Stimulated activated naive B cell treated with anti-CD40 and anti-IgM and Interleukin-4, amounts not matched to agents 10 μg/mL and 1 μg/mL and 100 μg/mL, for 72 hours (primary cell): ENCODE data around the gene FMN2.

Experiments
- ATAC-seq, 2 donors: fragments of 150-1000 bp; cut with Tn5 transposase; replicated peaks; 2 replicates each; pipeline ENCODE4 v1.10.0; 2021; ENCODE audit warnings: moderate library complexity in 1 of 2
- DNase-seq: peaks from one replicate; pipeline ENCODE4 v3.0.0; 2021
- H3K27ac Mint-ChIP-seq: one replicate; pipeline ENCODE4 v1.8.0; 2022; ENCODE audit warnings: mild to moderate bottlenecking, mixed read lengths
- H3K27me3 Mint-ChIP-seq, 2 donors: one replicate each; pipeline ENCODE4 v1.8.0; 2022; ENCODE audit warnings: mixed read lengths in 2 of 2
- H3K36me3 Mint-ChIP-seq, 2 donors: one replicate each; pipeline ENCODE4 v1.8.0; 2022; ENCODE audit warnings: mixed read lengths in 2 of 2, mild to moderate bottlenecking in 1 of 2
- H3K4me1 Mint-ChIP-seq, 2 donors: one replicate each; pipeline ENCODE4 v1.8.0; 2022; ENCODE audit warnings: mixed read lengths in 2 of 2, mild to moderate bottlenecking in 1 of 2
- H3K4me3 Mint-ChIP-seq, 2 donors: one replicate each; pipeline ENCODE4 v1.8.0; 2022; ENCODE audit warnings: mild to moderate bottlenecking in 2 of 2, mixed read lengths in 2 of 2, moderate library complexity in 1 of 2
- H3K9me3 Mint-ChIP-seq, 2 donors: one replicate each; pipeline ENCODE4 v1.8.0; 2022; ENCODE audit warnings: mixed read lengths in 2 of 2, mild to moderate bottlenecking in 1 of 2

FMN2 gene

DNA sequence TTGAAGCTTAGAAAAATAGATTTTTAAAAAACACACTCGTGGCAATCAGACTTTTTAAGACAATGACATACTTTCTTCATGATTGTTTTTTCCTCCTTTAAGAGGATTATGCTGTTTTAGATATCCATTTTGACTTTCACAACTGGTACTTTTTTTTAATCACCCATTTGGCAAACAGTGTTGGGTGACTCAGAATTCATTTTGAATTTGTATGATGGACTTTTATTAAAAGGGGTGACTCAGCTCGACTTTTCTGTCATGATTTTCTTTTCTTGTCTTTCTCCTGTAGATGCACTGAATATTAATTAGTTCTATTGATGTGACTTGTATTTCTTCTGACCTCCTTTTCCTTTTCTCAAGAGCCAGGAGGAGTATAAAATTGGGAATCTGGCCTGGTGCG lies 44.7 kb downstream of the FMN2 start:
- no peak overlapping the region for H3K4me3 Mint-ChIP-seq
- DNase-seq (no peak), ATAC-seq (no peak)
- peaks cover 0 to 1% of the 10 kb centered on the region in 2 donors for H3K9me3 Mint-ChIP-seq
- H3K4me1 Mint-ChIP-seq: no peaks in the 10 kb centered on the region
- H3K36me3 Mint-ChIP-seq: no peaks in the 10 kb centered on the region
- no peak overlapping the region for H3K27ac Mint-ChIP-seq
- H3K27me3 Mint-ChIP-seq: no peaks in the 10 kb centered on the region

DNA sequence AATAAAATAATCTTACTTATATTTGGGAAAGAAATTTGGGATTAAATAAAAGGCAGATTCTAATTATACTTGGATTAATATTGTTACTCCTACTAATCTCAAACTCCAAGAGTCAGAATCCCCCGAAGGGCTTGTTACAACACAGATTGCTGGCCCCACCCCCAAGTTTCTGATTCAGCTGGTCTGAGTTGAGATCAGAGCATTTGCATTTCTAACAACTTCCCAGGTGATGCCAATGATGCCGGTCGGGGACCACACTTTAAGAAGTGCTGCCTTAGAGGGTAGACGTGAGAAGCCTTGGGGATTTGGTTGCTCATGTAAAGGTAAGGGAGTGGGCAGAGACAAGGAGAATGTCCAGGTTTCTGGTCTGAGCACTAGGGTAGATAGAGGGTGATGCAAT lies 47.2 kb downstream of the FMN2 start:
- H3K9me3 Mint-ChIP-seq: peaks cover 0 to 1% of the 10 kb centered on the region in 2 donors
- DNase-seq (no peak), ATAC-seq (no peak)
- H3K27ac Mint-ChIP-seq: no peak overlapping the region
- H3K4me3 Mint-ChIP-seq: no peak overlapping the region
- H3K27me3 Mint-ChIP-seq: no peaks in the 10 kb centered on the region
- H3K4me1 Mint-ChIP-seq: no peaks in the 10 kb centered on the region
- no peaks in the 10 kb centered on the region for H3K36me3 Mint-ChIP-seq

- Mint-ChIP-seq H3K36me3 (no peaks in the 10 kb centered on the region), H3K27ac (no peak overlapping the region), H3K4me3 (no peak overlapping the region), H3K9me3 (no peaks in the 10 kb centered on the region), H3K4me1 (no peaks in the 10 kb centered on the region), H3K27me3 (no peaks in the 10 kb centered on the region)
- DNase-seq (no peak), ATAC-seq (no peak)
Measured at GRCh38 chr1:240139511-240139910, 47.8 kb downstream of the FMN2 start.

- Mint-ChIP-seq H3K27ac (no peak overlapping the region), H3K27me3 (peaks cover 0 to 4% of the 10 kb centered on the region in 2 donors), H3K4me1 (no peaks in the 10 kb centered on the region), H3K9me3 (peaks cover 0 to 4% of the 10 kb centered on the region in 2 donors), H3K36me3 (no peaks in the 10 kb centered on the region), H3K4me3 (no peak overlapping the region)
- DNase-seq: no peak
- no peak for ATAC-seq
Measured at GRCh38 chr1:240145120-240145519, 53.4 kb downstream of the FMN2 start.

DNA sequence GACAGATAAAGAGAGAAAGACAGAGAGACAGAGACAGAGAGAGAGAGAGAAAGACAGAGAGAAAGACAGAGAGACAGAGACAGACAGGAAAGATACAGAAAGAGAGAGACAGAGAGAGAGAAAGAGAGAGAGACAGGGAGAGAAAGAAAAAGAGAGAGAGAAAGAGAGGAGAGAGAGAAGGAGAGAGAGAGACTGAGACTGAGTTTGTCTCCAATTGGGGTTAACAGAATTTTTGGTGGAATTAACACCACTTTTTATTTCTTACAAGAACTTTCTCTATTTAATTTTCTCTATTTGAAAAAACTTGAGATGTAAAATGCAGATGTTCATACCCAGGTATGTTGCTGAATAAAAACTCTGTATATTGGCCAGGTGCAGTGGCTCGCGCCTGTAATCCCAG lies 56.6 kb downstream of the FMN2 start:
- no peaks in the 10 kb centered on the region for H3K4me1 Mint-ChIP-seq
- no peak overlapping the region for H3K4me3 Mint-ChIP-seq
- peaks cover 0 to 4% of the 10 kb centered on the region in 2 donors for H3K27me3 Mint-ChIP-seq
- DNase-seq: no peak
- ATAC-seq: no peak
- peaks cover 0 to 4% of the 10 kb centered on the region in 2 donors for H3K9me3 Mint-ChIP-seq
- H3K27ac Mint-ChIP-seq: no peak overlapping the region
- no peaks in the 10 kb centered on the region for H3K36me3 Mint-ChIP-seq

GRCh38 chr1:240149484-240150094 lies 57.9 kb downstream of the FMN2 start:
- ATAC-seq: no peak
- Mint-ChIP-seq H3K9me3 (peaks cover 0 to 4% of the 10 kb centered on the region in 2 donors), H3K4me1 (no peaks in the 10 kb centered on the region), H3K27me3 (peaks cover 0 to 4% of the 10 kb centered on the region in 2 donors), H3K27ac (no peak overlapping the region), H3K36me3 (no peaks in the 10 kb centered on the region), H3K4me3 (no peak overlapping the region)
- no peak for DNase-seq

DNA sequence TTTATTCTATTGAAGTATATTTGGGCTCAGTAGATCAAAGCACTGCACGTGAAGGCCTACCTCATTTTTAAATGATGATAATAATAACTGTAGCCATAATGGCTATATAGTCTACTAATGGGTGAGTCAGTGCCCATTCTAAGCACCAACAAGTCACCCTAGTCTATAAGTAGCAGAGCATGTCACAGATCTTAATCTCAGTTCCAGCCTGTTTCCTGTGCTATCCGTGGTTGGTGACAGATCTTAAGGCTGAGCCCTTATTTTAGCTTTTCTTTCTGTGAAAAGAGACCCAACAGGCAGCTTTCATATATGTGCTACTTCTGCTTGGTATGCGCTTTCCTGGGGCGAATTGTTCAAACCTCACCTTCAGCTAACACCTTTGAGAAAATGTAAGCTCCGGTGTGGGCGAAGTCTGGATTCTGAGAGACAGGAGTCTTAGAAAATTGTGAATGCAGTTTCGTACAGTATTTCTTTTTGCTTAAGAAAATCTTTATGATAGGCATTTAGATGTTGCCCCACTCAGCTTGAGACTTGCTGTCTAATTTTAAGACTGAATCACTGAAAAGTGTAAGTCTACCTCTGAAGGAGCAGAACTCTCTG lies 59.6 kb downstream of the FMN2 start:
- Mint-ChIP-seq H3K9me3 (peaks cover 0 to 1% of the 10 kb centered on the region in 2 donors), H3K4me3 (no peak overlapping the region), H3K36me3 (no peaks in the 10 kb centered on the region), H3K27me3 (peaks cover 0 to 4% of the 10 kb centered on the region in 2 donors), H3K27ac (no peak overlapping the region), H3K4me1 (no peaks in the 10 kb centered on the region)
- ATAC-seq (no peak), DNase-seq (no peak)

DNA sequence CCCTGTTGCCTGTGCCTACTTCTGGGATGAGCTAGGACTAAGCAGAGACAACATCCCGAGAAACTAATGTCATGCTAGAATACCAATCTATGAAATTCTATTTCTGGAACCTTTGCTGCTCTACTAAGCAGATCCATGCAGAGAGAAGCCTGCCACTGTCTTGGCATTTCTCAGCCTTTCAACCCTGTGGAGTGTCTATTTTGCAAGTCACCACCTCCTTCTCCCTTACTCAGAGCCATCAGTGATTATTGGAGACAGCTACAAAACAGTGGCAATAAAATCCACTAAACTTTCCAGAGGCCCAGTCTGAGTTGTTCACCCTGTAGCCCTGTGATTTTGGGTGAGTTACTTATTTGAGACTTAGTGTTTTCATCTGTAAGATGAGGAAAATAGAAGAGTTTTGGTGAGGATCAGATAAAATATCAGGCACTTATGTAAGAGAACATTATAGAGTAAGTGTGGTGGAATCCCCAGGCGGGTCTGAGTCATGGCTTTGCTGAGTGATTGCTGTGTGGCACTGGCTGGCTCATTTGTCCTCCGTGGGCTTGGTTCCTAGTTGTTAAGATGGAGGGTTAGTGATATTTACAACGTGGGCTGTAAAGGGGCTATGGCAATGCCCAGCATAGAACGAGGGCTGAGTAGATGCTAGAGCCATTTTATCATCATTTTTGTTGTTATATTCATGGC lies 61.1 kb downstream of the FMN2 start:
- no peaks in the 10 kb centered on the region for H3K4me1 Mint-ChIP-seq
- no peaks in the 10 kb centered on the region for H3K9me3 Mint-ChIP-seq
- H3K27ac Mint-ChIP-seq: no peak overlapping the region
- H3K27me3 Mint-ChIP-seq: peaks cover 0 to 8% of the 10 kb centered on the region in 2 donors
- ATAC-seq: no peak
- DNase-seq: no peak
- no peak overlapping the region for H3K4me3 Mint-ChIP-seq
- no peaks in the 10 kb centered on the region for H3K36me3 Mint-ChIP-seq

- no peak for DNase-seq
- Mint-ChIP-seq H3K27me3 (peaks cover 0 to 4% of the 10 kb centered on the region in 2 donors), H3K27ac (no peak overlapping the region), H3K4me1 (no peaks in the 10 kb centered on the region), H3K4me3 (no peak overlapping the region), H3K9me3 (peaks cover 0 to 5% of the 10 kb centered on the region in 2 donors), H3K36me3 (no peaks in the 10 kb centered on the region)
- no peak for ATAC-seq
Measured at GRCh38 chr1:240155605-240156004, 63.9 kb downstream of the FMN2 start.

DNA sequence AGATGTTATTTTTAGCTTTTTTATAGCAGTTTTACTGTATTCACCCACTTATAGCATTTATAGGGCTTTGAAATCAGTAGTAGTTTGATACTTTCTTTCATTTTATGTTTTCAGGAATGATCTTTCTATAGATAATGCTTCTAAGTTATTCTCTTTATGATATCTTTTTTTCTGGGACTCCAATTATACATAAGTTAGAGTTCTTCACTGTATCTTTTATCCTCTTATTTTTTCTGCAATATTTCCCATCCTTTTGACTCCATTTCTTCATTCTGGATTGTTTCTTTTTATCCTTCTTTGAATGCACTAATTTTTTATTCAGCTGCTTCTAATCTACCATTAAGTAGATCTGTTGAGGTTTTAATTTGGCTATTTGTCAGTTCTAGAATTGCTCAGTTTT lies 73.1 kb downstream of the FMN2 start:
- H3K27ac Mint-ChIP-seq: no peak overlapping the region
- DNase-seq (no peak), ATAC-seq (no peak)
- no peaks in the 10 kb centered on the region for H3K36me3 Mint-ChIP-seq
- H3K9me3 Mint-ChIP-seq: peaks cover 4 to 8% of the 10 kb centered on the region in 2 donors
- no peaks in the 10 kb centered on the region for H3K4me1 Mint-ChIP-seq
- H3K27me3 Mint-ChIP-seq: no peaks in the 10 kb centered on the region
- no peak overlapping the region for H3K4me3 Mint-ChIP-seq

DNA sequence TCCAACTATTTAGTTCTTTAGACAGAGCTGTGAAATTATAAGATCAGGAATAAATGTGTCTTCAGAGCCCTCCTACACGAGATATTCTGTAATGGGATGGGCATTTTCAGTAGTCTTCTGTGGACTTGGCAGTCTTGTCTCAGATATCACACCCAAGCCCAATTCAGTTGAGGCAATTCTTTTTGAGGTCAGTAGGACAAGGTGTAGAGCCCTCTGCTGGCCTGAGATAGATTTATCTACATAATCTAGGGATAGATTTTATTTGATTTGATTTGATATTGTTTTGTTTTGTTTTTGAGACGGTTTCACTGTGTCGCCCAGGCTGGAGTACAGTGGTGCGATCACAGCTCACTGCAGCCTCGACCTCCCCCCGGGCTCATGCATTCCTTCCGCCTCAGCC lies 77.5 kb downstream of the FMN2 start:
- ATAC-seq: no peak
- Mint-ChIP-seq H3K9me3 (peaks cover 6 to 8% of the 10 kb centered on the region in 2 donors), H3K27ac (no peak overlapping the region), H3K27me3 (no peaks in the 10 kb centered on the region), H3K36me3 (no peaks in the 10 kb centered on the region), H3K4me1 (no peaks in the 10 kb centered on the region), H3K4me3 (no peak overlapping the region)
- DNase-seq: no peak

DNA sequence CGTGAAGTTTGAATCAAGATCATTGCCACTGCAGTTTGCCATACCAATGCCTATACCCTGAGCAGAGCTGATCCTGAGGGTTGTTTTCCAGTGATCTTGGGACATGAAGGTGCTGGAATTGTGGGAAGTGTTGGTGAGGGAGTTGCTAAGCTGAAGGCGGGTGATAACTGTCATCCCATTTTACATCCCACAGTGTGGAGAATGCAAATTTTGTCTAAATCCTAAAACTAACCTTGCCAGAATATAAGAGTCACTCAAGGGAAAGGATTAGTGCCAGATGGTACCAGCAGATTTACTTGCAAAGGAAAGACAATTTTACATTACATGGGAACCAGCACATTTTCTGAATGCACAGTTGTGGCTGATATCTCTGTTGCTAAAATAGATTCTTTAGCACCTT lies 78.6 kb downstream of the FMN2 start:
- ATAC-seq (no peak), DNase-seq (no peak)
- no peaks in the 10 kb centered on the region for H3K36me3 Mint-ChIP-seq
- H3K27me3 Mint-ChIP-seq: no peaks in the 10 kb centered on the region
- no peak overlapping the region for H3K27ac Mint-ChIP-seq
- no peak overlapping the region for H3K4me3 Mint-ChIP-seq
- peaks cover 4 to 5% of the 10 kb centered on the region in 2 donors for H3K9me3 Mint-ChIP-seq
- H3K4me1 Mint-ChIP-seq: no peaks in the 10 kb centered on the region

- ATAC-seq: no peak
- H3K9me3 Mint-ChIP-seq: peaks cover 1 to 4% of the 10 kb centered on the region in 2 donors
- no peaks in the 10 kb centered on the region for H3K27me3 Mint-ChIP-seq
- H3K4me1 Mint-ChIP-seq: no peaks in the 10 kb centered on the region
- no peak for DNase-seq
- H3K4me3 Mint-ChIP-seq: no peak overlapping the region
- H3K36me3 Mint-ChIP-seq: no peaks in the 10 kb centered on the region
- H3K27ac Mint-ChIP-seq: no peak overlapping the region
Measured at GRCh38 chr1:240170806-240171205, 79.1 kb downstream of the FMN2 start.

DNA sequence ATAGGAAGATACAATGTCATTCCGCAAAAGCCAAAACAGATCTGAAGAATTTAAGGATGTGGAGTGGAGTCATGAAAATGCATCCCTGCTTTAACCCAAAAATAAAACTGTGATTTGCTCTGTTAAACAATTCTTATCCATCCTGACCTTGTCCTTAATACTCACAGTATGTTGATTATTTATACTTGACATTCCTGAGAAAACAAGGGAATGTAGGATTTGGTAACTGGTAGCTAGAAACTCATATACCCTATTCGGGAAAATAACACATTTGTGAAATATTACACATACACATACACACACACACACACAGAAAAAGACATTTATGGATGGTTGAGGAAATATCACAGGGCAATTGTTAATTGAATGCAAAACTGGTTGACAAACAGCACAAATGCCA lies 80.2 kb downstream of the FMN2 start:
- ATAC-seq (no peak), DNase-seq (no peak)
- Mint-ChIP-seq H3K27me3 (no peaks in the 10 kb centered on the region), H3K36me3 (no peaks in the 10 kb centered on the region), H3K27ac (no peak overlapping the region), H3K4me1 (no peaks in the 10 kb centered on the region), H3K4me3 (no peak overlapping the region), H3K9me3 (peaks cover 1 to 4% of the 10 kb centered on the region in 2 donors)

DNA sequence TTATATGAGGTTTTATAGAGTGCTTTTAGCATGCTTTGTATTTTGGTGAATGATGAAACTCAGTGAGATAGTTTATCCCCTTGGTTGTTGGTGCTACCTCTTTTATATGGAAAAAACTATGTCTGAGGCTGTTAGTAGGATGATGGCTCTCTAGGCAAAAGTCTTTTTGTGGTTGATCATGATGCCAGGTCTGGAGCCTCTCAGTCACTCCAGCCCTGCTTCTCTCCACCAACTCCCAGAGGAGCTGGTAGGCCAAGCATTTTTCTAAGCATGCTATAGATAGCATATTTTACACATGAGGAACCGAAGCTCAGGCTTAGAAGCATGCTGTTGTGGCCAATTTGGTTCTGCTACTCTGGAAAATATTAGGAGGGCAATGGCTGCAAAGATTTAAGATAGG lies 82.2 kb downstream of the FMN2 start:
- H3K27me3 Mint-ChIP-seq: no peaks in the 10 kb centered on the region
- H3K4me3 Mint-ChIP-seq: no peak overlapping the region
- H3K4me1 Mint-ChIP-seq: no peaks in the 10 kb centered on the region
- peaks cover 1 to 4% of the 10 kb centered on the region in 2 donors for H3K9me3 Mint-ChIP-seq
- no peak for DNase-seq
- H3K36me3 Mint-ChIP-seq: no peaks in the 10 kb centered on the region
- no peak for ATAC-seq
- H3K27ac Mint-ChIP-seq: no peak overlapping the region
